HepG2 (cell line): ENCODE data around the gene NSMCE3. TPM values are rescaled to one million over a fixed set of nuclear protein-coding genes. Genes with fewer than 3 reads are reported as not detected.

ENCODE experiments used
- ATAC-seq: fragments of 200-7000 bp; cut with Tn5 transposase; 3 replicates; pipeline ENCODE4 v1.9.1; 2020; ENCODE audit warnings: mild to moderate bottlenecking, moderate library complexity
- BruUV-seq: library from RNA; stranded (reverse); fragments of 400-500 nt; replicated peaks from 2 replicates; lab custom pipeline; 2021; lab: Mats Ljungman, UMichigan
- CTCF ChIA-PET: fragments of 300-600 bp; formaldehyde crosslinking; extraction: SDS; loops from one replicate; lab custom pipeline; 2021; ENCODE audit warnings: low total read pairs, inconsistent platforms, low intra/inter-chr PET ratio; lab: Yijun Ruan, JAX
- POLR2A ChIA-PET: fragments of 350-600 bp; sonication (Branson Sonifier 250); formaldehyde crosslinking; loops from one replicate; lab custom pipeline; 2020; ENCODE audit warnings: antibody characterized with exemption, inconsistent platforms; lab: Yijun Ruan, JAX
- DNase-seq: peaks from one replicate; pipeline ENCODE4 v3.0.0-alpha.2; 2015; ENCODE audit warnings: low spot score
- FAIRE-seq: peaks from 3 replicates; lab custom pipeline; 2011; peaks lifted over from hg19 to GRCh38; lab: Jason Lieb, UNC
- H2AFZ ChIP-seq: one replicate; pipeline ENCODE4 v1.6.1; 2011; ENCODE audit warnings: low read length, inconsistent platforms
- H3K27ac ChIP-seq: fragments of 300-600 bp; 3 replicates; pipeline ENCODE4 v1.8.0; 2011; ENCODE audit warnings: mixed run types, mild to moderate bottlenecking, mixed read lengths, low read length, inconsistent platforms; ENCODE audit not compliant: insufficient read depth; ENCODE audit errors: extremely low read length
- H3K27me3 ChIP-seq, 2 experiments: fragments of 200-600 bp in 1 of 2; 2 replicates in 1 of 2; 3 replicates in 1 of 2; pipeline versions ENCODE4 v1.6.0 to v1.8.0; 2011; ENCODE audit warnings: low read length in 2 of 2, mild to moderate bottlenecking in 2 of 2, moderate library complexity in 2 of 2, inconsistent platforms in 1 of 2; ENCODE audit not compliant: insufficient read depth in 2 of 2, control insufficient read depth in 1 of 2
- H3K36me3 ChIP-seq, 2 experiments: fragments of 200-600 bp in 1 of 2; replicated peaks in 1 of 2; 2 replicates in 1 of 2; 3 replicates in 1 of 2; pipeline versions ENCODE4 v1.5.1 to v1.8.0; 2011; ENCODE audit warnings: low read length in 2 of 2, inconsistent platforms in 1 of 2; ENCODE audit not compliant: insufficient read depth in 2 of 2, control insufficient read depth in 1 of 2
- H3K4me1 ChIP-seq: 2 replicates; pipeline ENCODE4 v1.5.1; 2012; ENCODE audit warnings: low read length, inconsistent platforms; ENCODE audit not compliant: insufficient read depth
- H3K4me2 ChIP-seq: 2 replicates; pipeline ENCODE4 v1.6.0; 2011; ENCODE audit warnings: low read depth, low read length, inconsistent platforms
- H3K4me3 ChIP-seq, 3 experiments: fragments of 200-600 bp in 1 of 3; sonication (generic), shearing (Covaris generic) in 1 of 3; replicated peaks in 1 of 3; 2 replicates each; pipeline ENCODE4 v1.5.1; 2011 to 2016; ENCODE audit warnings: low read length in 3 of 3, inconsistent platforms in 2 of 3, low read depth in 2 of 3, mild to moderate bottlenecking in 2 of 3, control low read depth in 1 of 3, mixed read lengths in 1 of 3; ENCODE audit not compliant: insufficient read depth in 1 of 3
- H3K79me2 ChIP-seq: one replicate; pipeline ENCODE4 v1.6.1; 2011; ENCODE audit warnings: low read length, inconsistent platforms; ENCODE audit not compliant: insufficient read depth
- H3K9ac ChIP-seq: 2 replicates; pipeline ENCODE4 v1.6.0; 2011; ENCODE audit warnings: mild to moderate bottlenecking, low read depth, low read length, inconsistent platforms; ENCODE audit not compliant: insufficient read depth
- H3K9me3 ChIP-seq: 2 replicates; pipeline ENCODE4 v1.5.1; 2012; ENCODE audit warnings: mild to moderate bottlenecking, low read length
- H4K20me1 ChIP-seq: 2 replicates; pipeline ENCODE4 v1.6.0; 2011; ENCODE audit warnings: inconsistent platforms, mild to moderate bottlenecking, low read length, moderate library complexity; ENCODE audit not compliant: insufficient read depth
- EP300 ChIP-seq, 3 experiments: sonication (generic) in 1 of 3; formaldehyde crosslinking in 1 of 3; IDR thresholded peaks; 2 replicates each; pipeline versions ENCODE4 v1.5.1 to v1.6.1; 2011 to 2020; ENCODE audit warnings: low read depth in 2 of 3, low read length in 2 of 3, borderline replicate concordance in 1 of 3, improper control_type of control experiment in 1 of 3, mild to moderate bottlenecking in 1 of 3, missing genetic modification reagents in 1 of 3, moderate library complexity in 1 of 3
- FOSL2 ChIP-seq: sonication (generic); formaldehyde crosslinking; IDR thresholded peaks from 2 replicates; pipeline ENCODE4 v1.4.0; 2020; ENCODE audit warnings: missing genetic modification reagents
- FOXP4 ChIP-seq: sonication (generic); formaldehyde crosslinking; IDR thresholded peaks from 2 replicates; pipeline ENCODE4 v1.4.0; 2020; ENCODE audit warnings: missing genetic modification reagents
- GTF2F1 ChIP-seq: fragments of 150-350 bp; IDR thresholded peaks from 2 replicates; pipeline ENCODE4 v1.6.1; 2014; ENCODE audit warnings: low read length
- HES4 ChIP-seq: sonication (generic); formaldehyde crosslinking; IDR thresholded peaks from 2 replicates; pipeline ENCODE4 v1.9.0; 2021; ENCODE audit warnings: mild to moderate bottlenecking, missing genetic modification reagents, borderline replicate concordance
- HOXA7 ChIP-seq: sonication (generic); formaldehyde crosslinking; IDR thresholded peaks from 2 replicates; pipeline ENCODE4 v1.8.1; 2022; ENCODE audit warnings: mild to moderate bottlenecking, missing genetic modification reagents, moderate library complexity
- KAT8 ChIP-seq: IDR thresholded peaks from 2 replicates; pipeline ENCODE4 v1.6.1; 2016; ENCODE audit warnings: missing genetic modification reagents, missing compliant biosample characterization
- RCOR2 ChIP-seq: IDR thresholded peaks from 2 replicates; pipeline ENCODE4 v1.6.1; 2016; ENCODE audit warnings: missing biosample characterization, missing genetic modification reagents
- SP4 ChIP-seq: sonication (generic); formaldehyde crosslinking; IDR thresholded peaks from 2 replicates; pipeline ENCODE4 v1.8.1; 2023; ENCODE audit warnings: mild to moderate bottlenecking, missing genetic modification reagents
- ZBTB37 ChIP-seq: sonication (generic); formaldehyde crosslinking; IDR thresholded peaks from 2 replicates; pipeline ENCODE4 v1.4.0; 2020; ENCODE audit warnings: mild to moderate bottlenecking, missing genetic modification reagents
- ZNF160 ChIP-seq: sonication (generic); formaldehyde crosslinking; IDR thresholded peaks from 2 replicates; pipeline ENCODE4 v1.8.0; 2022; ENCODE audit warnings: mild to moderate bottlenecking, inconsistent platforms, missing genetic modification reagents
- ZNF18 ChIP-seq: sonication (generic); formaldehyde crosslinking; IDR thresholded peaks from 2 replicates; pipeline ENCODE4 v1.8.0; 2022; ENCODE audit warnings: mild to moderate bottlenecking, missing genetic modification reagents; ENCODE audit not compliant: insufficient replicate concordance
- ZNF530 ChIP-seq: sonication (generic); formaldehyde crosslinking; IDR thresholded peaks from 2 replicates; pipeline ENCODE4 v1.5.0; 2020; ENCODE audit warnings: low read depth, mild to moderate bottlenecking, missing genetic modification reagents
- whole genome bisulfite sequencing: methylation state at CpG from one replicate; pipeline ENCODE4 v1.1.6; 2017; ENCODE audit warnings: low lambda C conversion rate; 5-methylcytosine and 5-hydroxymethylcytosine counted together
- in situ Hi-C: cut with HindIII; loops from 2 replicates; pipeline ENCODE4 v1.10.0; 2017; ENCODE audit warnings: low pct_unique_long_range_greater_than_20kb; ENCODE audit not compliant: extremely low pct_ligation_motif_present
- intact Hi-C: fragments of 100-400 bp; cut with micrococcal nuclease; formaldehyde crosslinking; loops from one replicate; pipeline ENCODE4 v1.10.0; 2022; ENCODE audit not compliant: unreplicated experiment
- polyA plus RNA-seq, 8 experiments: library from polyadenylated mRNA; depleted of rRNA in 3 of 8; stranded (reverse) in 7 of 8; unstranded in 1 of 8; fragments of >200 nt; fragmentation: Illumina TruSeq in 4 of 8; extraction: Trizol in 4 of 8; gene quantifications; 2 replicates each; pipeline versions ENCODE4 v1.2.1 to v1.2.3, GENCODE V29; 2011 to 2016; ENCODE audit warnings: low read depth in 4 of 8, missing spikeins in 1 of 8, mixed read lengths in 1 of 8; ENCODE audit not compliant: insufficient read depth in 1 of 8
- total RNA-seq, 5 experiments: library from RNA; depleted of rRNA; stranded (reverse); fragments of >200 nt; fragmentation: Illumina TruSeq; extraction: Trizol; gene quantifications; 2 replicates each; pipeline ENCODE4 v1.2.3, GENCODE V29; 2016; ENCODE audit warnings: low read depth in 1 of 5

NSMCE3 gene
- total and polyA plus RNA-seq, 2 of the 13 experiments (the other 11 are each of a cell fraction or from before 2014, with no cell fraction given) = 3.0 to 3.7 TPM

GRCh38 chr15:29305556-29305955 is 35.9 kb upstream of the NSMCE3 start:
- FAIRE-seq (no peak), DNase-seq (no peak), ATAC-seq (no peak)
- intact Hi-C loops (no loop called here), in situ Hi-C loops (no loop called here)
- Histone ChIP-seq H3K27ac (no peak overlapping the region), H3K4me2 (no peak overlapping the region), H3K36me3 (no peaks in the 10 kb centered on the region), H3K27me3 (peaks cover 0 to 21% of the 10 kb centered on the region in 2 experiments; a peak in 2 of 5 replicates), H3K4me3 (no peak overlapping the region), H3K9ac (no peak overlapping the region), H3K79me2 (no peaks in the 10 kb centered on the region), H3K9me3 (no peaks in the 10 kb centered on the region), H3K4me1 (no peaks in the 10 kb centered on the region), H4K20me1 (no peaks in the 10 kb centered on the region), H2AFZ (no peak overlapping the region)
- TF ChIP-seq ZBTB37 (CRISPR knock-in tag) (no peak), HOXA7 (CRISPR knock-in tag) (no peak), FOSL2 (CRISPR knock-in tag) (no peak), ZNF530 (CRISPR knock-in tag) (no peak)
- BruUV-seq = no TSS peak
- POLR2A ChIA-PET = no interaction called here
- 3% methylated on average over 3 of the region's 3 CpGs for WGBS
- CTCF ChIA-PET = no interaction called here

GRCh38 chr15:29302871-29303270 is 33.2 kb upstream of the NSMCE3 start:
- Histone ChIP-seq H3K27me3 (peaks cover 0 to 8% of the 10 kb centered on the region in 2 experiments; a peak in 2 of 5 replicates), H3K27ac (no peak overlapping the region), H3K79me2 (no peaks in the 10 kb centered on the region), H4K20me1 (no peaks in the 10 kb centered on the region), H3K4me1 (no peaks in the 10 kb centered on the region), H3K4me3 (no peak overlapping the region), H2AFZ (no peak overlapping the region), H3K9ac (no peak overlapping the region), H3K4me2 (no peak overlapping the region), H3K9me3 (no peaks in the 10 kb centered on the region), H3K36me3 (no peaks in the 10 kb centered on the region)
- FAIRE-seq (no peak), DNase-seq (no peak), ATAC-seq (no peak)
- WGBS = 9% methylated on average over 5 of the region's 7 CpGs
- in situ Hi-C loops = no loop called here
- CTCF ChIA-PET = no interaction called here
- POLR2A ChIA-PET = no interaction called here
- no TSS peak for BruUV-seq
- intact Hi-C loops = no loop called here
- no peak for TF ChIP-seq ZNF18 (CRISPR knock-in tag)
- no peak for TF ChIP-seq KAT8
- TF ChIP-seq RCOR2 (CRISPR knock-in tag) = no peak
- TF ChIP-seq GTF2F1 = no peak
- no peak for TF ChIP-seq EP300 (IDR thresholded peaks at IDR 0.05; ENCODE audit: low read depth in 2 of 2, low read length in 2 of 2)
- no peak for TF ChIP-seq EP300 (CRISPR knock-in tag; IDR thresholded peaks at IDR 0.05; ENCODE audit: borderline replicate concordance)
- no peak for TF ChIP-seq SP4 (CRISPR knock-in tag)
- TF ChIP-seq HES4 (CRISPR knock-in tag) = no peak
- TF ChIP-seq FOXP4 = no peak
- no peak for TF ChIP-seq ZNF160 (CRISPR knock-in tag)
